OCI-LY7 (cell line): ENCODE measurements around the gene PHACTR3. TPM values are rescaled to one million over a fixed set of nuclear protein-coding genes. Genes with fewer than 3 reads are reported as not detected.

Source experiments
- BruUV-seq: library from RNA; stranded (reverse); fragments of 400-500 nt; replicated peaks from 2 replicates; lab custom pipeline; 2021; lab: Mats Ljungman, UMichigan
- CTCF ChIA-PET: fragments of 300-600 bp; sonication (Branson Sonifier 250); formaldehyde crosslinking; loops from one replicate; lab custom pipeline; 2022; ENCODE audit warnings: antibody characterized with exemption; ENCODE audit not compliant: unreplicated experiment; lab: Charles Lee
- POLR2A ChIA-PET: fragments of 300-600 bp; sonication (Branson Sonifier 250); formaldehyde crosslinking; loops from one replicate; lab custom pipeline; 2022; ENCODE audit warnings: antibody characterized with exemption; lab: Charles Lee
- DNase-seq: peaks from one replicate; pipeline ENCODE4 v3.0.0-alpha.2; 2015; ENCODE audit warnings: low spot score
- H2AFZ ChIP-seq: fragments of 200-600 bp; sonication (generic), shearing (Covaris generic); 2 replicates; pipeline ENCODE4 v1.6.1; 2014; ENCODE audit warnings: mild to moderate bottlenecking, antibody characterized with exemption, low read length, moderate library complexity
- H3K27ac ChIP-seq: fragments of 200-600 bp; sonication (generic); 2 replicates; pipeline ENCODE4 v1.5.1; 2014; ENCODE audit warnings: mixed run types, low read depth, mild to moderate bottlenecking, moderate library complexity, low read length, inconsistent platforms; ENCODE audit not compliant: poor library complexity, severe bottlenecking
- H3K36me3 ChIP-seq: fragments of 200-600 bp; sonication (generic); 2 replicates; pipeline ENCODE4 v1.6.1; 2014; ENCODE audit warnings: mild to moderate bottlenecking, antibody characterized with exemption, low read length, moderate library complexity, mixed read lengths; ENCODE audit not compliant: insufficient read depth
- H3K4me1 ChIP-seq: fragments of 200-600 bp; sonication (generic); 2 replicates; pipeline ENCODE4 v1.5.1; 2014; ENCODE audit warnings: mild to moderate bottlenecking, low read length; ENCODE audit not compliant: insufficient read depth, poor library complexity, severe bottlenecking
- H3K4me2 ChIP-seq: fragments of 200-600 bp; sonication (generic); 2 replicates; pipeline ENCODE4 v1.6.1; 2014; ENCODE audit warnings: mild to moderate bottlenecking, low read length
- H3K4me3 ChIP-seq: fragments of 200-600 bp; sonication (generic); 2 replicates; pipeline ENCODE4 v1.5.1; 2014; ENCODE audit warnings: mild to moderate bottlenecking, low read depth, low read length; ENCODE audit not compliant: poor library complexity, severe bottlenecking
- H3K79me2 ChIP-seq: fragments of 200-600 bp; sonication (generic); 2 replicates; pipeline ENCODE4 v1.6.1; 2016; ENCODE audit warnings: low read depth, mild to moderate bottlenecking, low read length, moderate library complexity, mixed read lengths; ENCODE audit not compliant: insufficient read depth
- H3K9me2 ChIP-seq: fragments of 200-600 bp; sonication (generic); 2 replicates; pipeline ENCODE4 v1.6.1; 2016; ENCODE audit warnings: mild to moderate bottlenecking, low read length, mixed read lengths; ENCODE audit not compliant: insufficient read depth
- H3K9me3 ChIP-seq: fragments of 200-600 bp; sonication (generic); 2 replicates; pipeline ENCODE4 v1.6.1; 2014; ENCODE audit warnings: mild to moderate bottlenecking, mixed run types, low read length, mixed read lengths
- H4K20me1 ChIP-seq: fragments of 200-600 bp; sonication (generic); 2 replicates; pipeline ENCODE4 v1.6.1; 2014; ENCODE audit warnings: mild to moderate bottlenecking, antibody characterized with exemption, low read length, moderate library complexity, mixed read lengths; ENCODE audit not compliant: insufficient read depth
- CTCF ChIP-seq: fragments of 200-600 bp; sonication (generic); conservative IDR thresholded peaks from 2 replicates; pipeline ENCODE4 v1.5.1; 2014; ENCODE audit warnings: mild to moderate bottlenecking, antibody characterized with exemption, low read length, moderate library complexity, mixed read lengths
- EZH2phosphoT487 ChIP-seq: fragments of 200-600 bp; sonication (generic); IDR thresholded peaks from 2 replicates; pipeline ENCODE4 v1.6.1; 2018; ENCODE audit warnings: low read depth, borderline replicate concordance, mild to moderate bottlenecking, mixed run types, antibody characterized with exemption, low read length, moderate library complexity, mixed read lengths
- intact Hi-C: fragments of 100-400 bp; cut with micrococcal nuclease; formaldehyde crosslinking; loops from one replicate; pipeline ENCODE4 v1.10.0; 2022; ENCODE audit not compliant: unreplicated experiment
- total RNA-seq, 2 experiments: library from RNA; depleted of rRNA in 1 of 2; stranded (reverse); fragments of >200 nt in 1 of 2; shearing (Covaris generic) in 1 of 2; gene quantifications; 2 replicates each; pipeline ENCODE4 v1.2.3, GENCODE V29; 2014 to 2022

PHACTR3 gene
- total RNA-seq, 2 experiments from 2014 or later, result 0.32 TPM; not detected in 1

GRCh38 chr20:59871096-59871495 lies 266.8 kb downstream of the PHACTR3 start:
- Histone ChIP-seq H4K20me1 (no peaks in the 10 kb centered on the region), H3K9me2 (no peaks in the 10 kb centered on the region), H3K79me2 (no peaks in the 10 kb centered on the region), H3K4me3 (no peak overlapping the region), H2AFZ (no peak overlapping the region), H3K36me3 (no peaks in the 10 kb centered on the region), H3K4me1 (no peaks in the 10 kb centered on the region), H3K4me2 (no peak overlapping the region), H3K27ac (no peak overlapping the region), H3K9me3 (no peaks in the 10 kb centered on the region)
- no TSS peak for BruUV-seq
- no peak for DNase-seq
- CTCF ChIA-PET, result no interaction called here
- intact Hi-C loops, result no loop called here
- no peak for TF ChIP-seq CTCF
- no peak for TF ChIP-seq EZH2phosphoT487
- POLR2A ChIA-PET, result no interaction called here

GRCh38 chr20:59873409-59873808 lies 269.1 kb downstream of the PHACTR3 start:
- Histone ChIP-seq H3K4me1 (no peaks in the 10 kb centered on the region), H3K36me3 (no peaks in the 10 kb centered on the region), H2AFZ (no peak overlapping the region), H3K9me3 (no peaks in the 10 kb centered on the region), H3K79me2 (no peaks in the 10 kb centered on the region), H4K20me1 (no peaks in the 10 kb centered on the region), H3K27ac (no peak overlapping the region), H3K4me2 (no peak overlapping the region), H3K9me2 (no peaks in the 10 kb centered on the region), H3K4me3 (no peak overlapping the region)
- CTCF ChIA-PET, result no interaction called here
- DNase-seq, result no peak
- TF ChIP-seq CTCF, result no peak
- TF ChIP-seq EZH2phosphoT487, result no peak
- intact Hi-C loops, result no loop called here
- BruUV-seq, result no TSS peak
- POLR2A ChIA-PET, result interaction anchor here (1.3 kb wide), 1 partner anchor 325 kb away, joined by 4 read pairs; no protein-coding TSS in a partner anchor

- Histone ChIP-seq H3K9me3 (no peaks in the 10 kb centered on the region), H3K4me3 (no peak overlapping the region), H2AFZ (no peak overlapping the region), H3K27ac (no peak overlapping the region), H3K4me2 (no peak overlapping the region), H3K9me2 (no peaks in the 10 kb centered on the region), H4K20me1 (no peaks in the 10 kb centered on the region), H3K36me3 (no peaks in the 10 kb centered on the region), H3K4me1 (no peaks in the 10 kb centered on the region), H3K79me2 (no peaks in the 10 kb centered on the region)
- intact Hi-C loops, result no loop called here
- CTCF ChIA-PET, result no interaction called here
- BruUV-seq, result no TSS peak
- no peak for TF ChIP-seq EZH2phosphoT487
- DNase-seq, result no peak
- POLR2A ChIA-PET, result interaction anchor here (0.6 kb wide), 1 partner anchor 338 kb away, joined by 5 read pairs; no protein-coding TSS in a partner anchor
Observed at GRCh38 chr20:59880198-59880597, 275.9 kb downstream of the PHACTR3 start.
